GM12878 (cell line): ENCODE data around the gene MACROD2. TPM values are rescaled to one million over a fixed set of nuclear protein-coding genes. Genes with fewer than 3 reads are reported as not detected.

Experiments
- ATAC-seq: fragments of 200-7000 bp; cut with Tn5 transposase; 3 replicates; pipeline ENCODE4 v1.9.1; 2020; ENCODE audit warnings: mild to moderate bottlenecking, moderate library complexity
- BruUV-seq: library from RNA; stranded (reverse); fragments of 400-500 nt; replicated peaks from 2 replicates; lab custom pipeline; 2021; lab: Mats Ljungman, UMichigan
- CTCF ChIA-PET: fragments of 300-600 bp; sonication (Branson Sonifier 250); formaldehyde crosslinking; extraction: SDS; loops from one replicate; lab custom pipeline; 2021; ENCODE audit warnings: inconsistent platforms; lab: Yijun Ruan, JAX
- POLR2A ChIA-PET: fragments of 350-600 bp; formaldehyde crosslinking; extraction: SDS; loops from one replicate; lab custom pipeline; 2021; ENCODE audit warnings: inconsistent platforms; lab: Charles Lee
- RAD21 ChIA-PET: fragments of 300-600 bp; sonication (Branson Sonifier 250); formaldehyde crosslinking; loops from one replicate; lab custom pipeline; 2023; ENCODE audit warnings: antibody characterized with exemption; ENCODE audit not compliant: unreplicated experiment; lab: Charles Lee
- SMC1A ChIA-PET: fragments of 300-600 bp; sonication (Branson Sonifier 250); formaldehyde crosslinking; loops from one replicate; lab custom pipeline; 2023; ENCODE audit not compliant: unreplicated experiment, uncharacterized antibody; lab: Charles Lee
- DNase-seq: peaks from one replicate; pipeline ENCODE4 v3.0.0-alpha.2; 2011; ENCODE audit warnings: low read depth, low spot score
- FAIRE-seq: peaks from 3 replicates; lab custom pipeline; 2011; peaks lifted over from hg19 to GRCh38; lab: Jason Lieb, UNC
- H2AFZ ChIP-seq: 2 replicates; pipeline ENCODE4 v1.6.0; 2011; ENCODE audit warnings: low read depth, low read length, control low read depth; ENCODE audit not compliant: control insufficient read depth
- H3K27ac ChIP-seq: 2 replicates; pipeline ENCODE4 v1.5.1; 2011; ENCODE audit warnings: control low read depth; ENCODE audit not compliant: control insufficient read depth, insufficient read depth
- H3K27me3 ChIP-seq, 2 experiments: replicated peaks in 1 of 2; 2 replicates each; pipeline versions ENCODE4 v1.6.0 to v1.6.1; 2011; ENCODE audit warnings: low read length in 1 of 2; ENCODE audit not compliant: control insufficient read depth in 2 of 2, insufficient read depth in 2 of 2
- H3K36me3 ChIP-seq, 2 experiments: 2 replicates each; pipeline ENCODE4 v1.5.1; 2011; ENCODE audit warnings: low read length in 1 of 2; ENCODE audit not compliant: control insufficient read depth in 2 of 2, insufficient read depth in 2 of 2
- H3K4me1 ChIP-seq: 2 replicates; pipeline ENCODE4 v1.6.1; 2011; ENCODE audit warnings: mild to moderate bottlenecking, low read length, moderate library complexity, mixed read lengths; ENCODE audit not compliant: control insufficient read depth, insufficient read depth
- H3K4me2 ChIP-seq: 2 replicates; pipeline ENCODE4 v1.6.0; 2011; ENCODE audit warnings: control low read depth; ENCODE audit not compliant: control insufficient read depth, insufficient read depth
- H3K4me3 ChIP-seq: fragments of 200-600 bp; sonication (generic); 2 replicates; pipeline ENCODE4 v1.5.1; 2016
- H3K79me2 ChIP-seq: 2 replicates; pipeline ENCODE4 v1.6.0; 2011; ENCODE audit warnings: low read length; ENCODE audit not compliant: control insufficient read depth, insufficient read depth
- H3K9ac ChIP-seq: 2 replicates; pipeline ENCODE4 v1.8.0; 2011; ENCODE audit warnings: low read length, control low read depth, mixed read lengths; ENCODE audit not compliant: control insufficient read depth, insufficient read depth
- H3K9me3 ChIP-seq: replicated peaks from 3 replicates; pipeline ENCODE4 v1.5.1; 2011; ENCODE audit warnings: mild to moderate bottlenecking, low read length; ENCODE audit not compliant: control insufficient read depth, insufficient read depth
- H4K20me1 ChIP-seq: 2 replicates; pipeline ENCODE4 v1.6.0; 2011; ENCODE audit not compliant: control insufficient read depth, insufficient read depth
- BCL11A ChIP-seq: IDR thresholded peaks from 2 replicates; pipeline ENCODE4 v1.6.1; 2011; ENCODE audit warnings: low read depth, low read length
- CTCF ChIP-seq, 3 experiments: IDR thresholded peaks in 2 of 3; conservative IDR thresholded peaks in 1 of 3; 2 replicates each; pipeline ENCODE4 v1.5.1; 2011; ENCODE audit warnings: low read depth in 3 of 3, low read length in 3 of 3, mild to moderate bottlenecking in 3 of 3, control low read depth in 2 of 3, moderate library complexity in 2 of 3, inconsistent platforms in 1 of 3, mixed read lengths in 1 of 3; ENCODE audit not compliant: control insufficient read depth in 2 of 3, insufficient read depth in 1 of 3; ENCODE audit errors: extremely low read depth in 1 of 3
- DPF2 ChIP-seq: fragments of 450-650 bp; IDR thresholded peaks from 2 replicates; pipeline ENCODE4 v1.6.1; 2017; ENCODE audit warnings: mild to moderate bottlenecking
- EP300 ChIP-seq, 2 experiments: fragments of 150-350 bp in 1 of 2; IDR thresholded peaks; 2 replicates each; pipeline ENCODE4 v1.6.1; 2011 to 2012; ENCODE audit warnings: low read depth in 2 of 2, low read length in 2 of 2, borderline replicate concordance in 1 of 2, improper control_type of control experiment in 1 of 2, inconsistent platforms in 1 of 2; ENCODE audit not compliant: control insufficient read depth in 1 of 2
- HDAC2 ChIP-seq: fragments of 200-600 bp; sonication (generic); IDR thresholded peaks from 2 replicates; pipeline ENCODE4 v1.6.1; 2017
- IKZF1 ChIP-seq: fragments of 450-650 bp; conservative IDR thresholded peaks from 2 replicates; pipeline ENCODE4 v1.6.1; 2017; ENCODE audit warnings: antibody characterized with exemption, mild to moderate bottlenecking
- MXI1 ChIP-seq: fragments of 150-350 bp; IDR thresholded peaks from 2 replicates; pipeline ENCODE4 v1.6.1; 2011; ENCODE audit warnings: low read depth, mild to moderate bottlenecking, inconsistent platforms, low read length, improper control_type of control experiment
- NFIC ChIP-seq: IDR thresholded peaks from 2 replicates; pipeline ENCODE4 v1.6.1; 2012; ENCODE audit warnings: low read depth, mild to moderate bottlenecking, inconsistent platforms, low read length, moderate library complexity
- NR2F1 ChIP-seq: fragments of 450-650 bp; conservative IDR thresholded peaks from 2 replicates; pipeline ENCODE4 v1.6.1; 2017; ENCODE audit warnings: mild to moderate bottlenecking
- SMAD1 ChIP-seq: fragments of 450-650 bp; IDR thresholded peaks from 2 replicates; pipeline ENCODE4 v1.6.1; 2018; ENCODE audit warnings: mild to moderate bottlenecking, low read depth; ENCODE audit not compliant: partially characterized antibody
- SUZ12 ChIP-seq: fragments of 200-600 bp; sonication (generic); IDR thresholded peaks from one replicate; pipeline ENCODE4 v1.6.1; 2018; ENCODE audit warnings: antibody characterized with exemption, mild to moderate bottlenecking; ENCODE audit not compliant: unreplicated experiment
- TCF3 ChIP-seq: IDR thresholded peaks from 2 replicates; pipeline ENCODE4 v1.6.1; 2012; ENCODE audit warnings: low read depth, mild to moderate bottlenecking, low read length, borderline replicate concordance; ENCODE audit not compliant: insufficient read depth
- ZNF384 ChIP-seq: IDR thresholded peaks from 2 replicates; pipeline ENCODE4 v1.6.1; 2012; ENCODE audit warnings: low read depth, mild to moderate bottlenecking, low read length, improper control_type of control experiment, borderline replicate concordance
- ZSCAN29 ChIP-seq: fragments of 450-650 bp; IDR thresholded peaks from 2 replicates; pipeline ENCODE4 v1.6.1; 2017; ENCODE audit warnings: mild to moderate bottlenecking, moderate library complexity
- WGBS: methylation state at CpG from one replicate; pipeline ENCODE4 v1.1.6; 2016; ENCODE audit warnings: low lambda C conversion rate; ENCODE audit not compliant: insufficient replicate concordance, insufficient coverage; ENCODE audit errors: missing lambda C conversion rate; 5-methylcytosine and 5-hydroxymethylcytosine counted together
- in situ Hi-C: fragments of 300-500 bp; cut with MboI; formaldehyde crosslinking; loops from 9 replicates; pipeline ENCODE4 v1.14.3; 2018; ENCODE audit warnings: mixed read lengths
- intact Hi-C: fragments of 100-400 bp; cut with micrococcal nuclease; formaldehyde crosslinking; loops from one replicate; pipeline ENCODE4 v1.14.2; 2022; ENCODE audit not compliant: unreplicated experiment
- polyA plus RNA-seq, 11 experiments: library from polyadenylated mRNA; depleted of rRNA in 4 of 11; unstranded in 6 of 11; stranded (reverse) in 5 of 11; fragments of >200 nt; fragmentation: Nextera tagmentation in 4 of 11; fragmentation: Illumina TruSeq in 1 of 11; extraction: Ambion mirVana in 4 of 11; extraction: Trizol in 1 of 11; gene quantifications; 1 replicate in 1 of 11; 2 replicates in 10 of 11; pipeline versions ENCODE4 v1.2.1 to v1.2.3, GENCODE V29; 2011 to 2016; ENCODE audit warnings: inconsistent platforms in 2 of 11, missing spikeins in 2 of 11, low read depth in 1 of 11
- total RNA-seq, 4 experiments: library from RNA; depleted of rRNA in 3 of 4; stranded (reverse); fragments of >200 nt in 3 of 4; fragmentation: Illumina TruSeq in 1 of 4; extraction: Trizol in 1 of 4; gene quantifications; 2 replicates each; pipeline versions ENCODE4 v1.2.1 to v1.2.3, GENCODE V29; 2013 to 2021
- TF ChIP-seq, protein P1 (sequence below): fragments of 150-350 bp; IDR thresholded peaks from 2 replicates; pipeline ENCODE4 v1.6.1; 2016; ENCODE audit warnings: low read depth, low read length

The MACROD2 gene
- total and polyA plus RNA-seq, 10 of the 15 experiments (the other 5 are each of a cell fraction or from before 2014, with no cell fraction given), result 1.1 to 21.5 (median 2.2) TPM

DNA sequence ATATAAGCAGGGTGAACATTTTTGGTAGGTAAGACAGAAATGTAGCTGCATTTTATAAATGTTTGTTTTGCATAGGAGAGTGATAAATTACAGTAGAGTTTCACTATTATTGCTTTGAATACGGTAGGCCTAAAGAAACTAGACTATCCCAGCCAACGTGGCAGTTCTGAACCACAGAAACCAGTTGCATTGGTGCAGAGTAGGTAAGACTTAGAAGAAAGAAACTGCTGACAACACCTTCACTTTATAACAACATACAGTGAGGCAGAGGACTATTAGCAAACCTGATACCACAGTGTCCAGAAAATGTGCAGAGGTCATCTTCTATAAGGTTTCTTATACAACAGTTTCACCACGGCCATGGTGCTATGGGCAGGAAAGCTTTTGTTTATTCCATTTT is 2011.8 kb downstream of the MACROD2 start (continued):
- no peak; the same call in 1 of the 2 replicates for TF ChIP-seq IKZF1
- TF ChIP-seq MXI1, result 0 out of 2 replicates have a peak, but pooled peaks have one; percentile 25
- TF ChIP-seq NR2F1, result peak; percentile 64; the same call in 1 of the 2 replicates
- TF ChIP-seq, protein P1, sequence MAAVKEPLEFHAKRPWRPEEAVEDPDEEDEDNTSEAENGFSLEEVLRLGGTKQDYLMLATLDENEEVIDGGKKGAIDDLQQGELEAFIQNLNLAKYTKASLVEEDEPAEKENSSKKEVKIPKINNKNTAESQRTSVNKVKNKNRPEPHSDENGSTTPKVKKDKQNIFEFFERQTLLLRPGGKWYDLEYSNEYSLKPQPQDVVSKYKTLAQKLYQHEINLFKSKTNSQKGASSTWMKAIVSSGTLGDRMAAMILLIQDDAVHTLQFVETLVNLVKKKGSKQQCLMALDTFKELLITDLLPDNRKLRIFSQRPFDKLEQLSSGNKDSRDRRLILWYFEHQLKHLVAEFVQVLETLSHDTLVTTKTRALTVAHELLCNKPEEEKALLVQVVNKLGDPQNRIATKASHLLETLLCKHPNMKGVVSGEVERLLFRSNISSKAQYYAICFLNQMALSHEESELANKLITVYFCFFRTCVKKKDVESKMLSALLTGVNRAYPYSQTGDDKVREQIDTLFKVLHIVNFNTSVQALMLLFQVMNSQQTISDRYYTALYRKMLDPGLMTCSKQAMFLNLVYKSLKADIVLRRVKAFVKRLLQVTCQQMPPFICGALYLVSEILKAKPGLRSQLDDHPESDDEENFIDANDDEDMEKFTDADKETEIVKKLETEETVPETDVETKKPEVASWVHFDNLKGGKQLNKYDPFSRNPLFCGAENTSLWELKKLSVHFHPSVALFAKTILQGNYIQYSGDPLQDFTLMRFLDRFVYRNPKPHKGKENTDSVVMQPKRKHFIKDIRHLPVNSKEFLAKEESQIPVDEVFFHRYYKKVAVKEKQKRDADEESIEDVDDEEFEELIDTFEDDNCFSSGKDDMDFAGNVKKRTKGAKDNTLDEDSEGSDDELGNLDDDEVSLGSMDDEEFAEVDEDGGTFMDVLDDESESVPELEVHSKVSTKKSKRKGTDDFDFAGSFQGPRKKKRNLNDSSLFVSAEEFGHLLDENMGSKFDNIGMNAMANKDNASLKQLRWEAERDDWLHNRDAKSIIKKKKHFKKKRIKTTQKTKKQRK, result no peak
- no peak for TF ChIP-seq NFIC
- 0 out of 2 replicates have a peak, but pooled peaks have one; percentile 22 for TF ChIP-seq BCL11A
- TF ChIP-seq EP300 (IDR thresholded peaks at IDR 0.05; ENCODE audit: borderline replicate concordance in 1 of 2, control insufficient read depth in 1 of 2, low read depth in 2 of 2, low read length in 2 of 2), result peak; percentile 20 to 39; a peak in 2 of 4 replicates
- no peak for TF ChIP-seq HDAC2
- no peak for TF ChIP-seq SMAD1
- TF ChIP-seq ZNF384, result no peak
- TF ChIP-seq, all 136 proteins: peak for 11

DNA sequence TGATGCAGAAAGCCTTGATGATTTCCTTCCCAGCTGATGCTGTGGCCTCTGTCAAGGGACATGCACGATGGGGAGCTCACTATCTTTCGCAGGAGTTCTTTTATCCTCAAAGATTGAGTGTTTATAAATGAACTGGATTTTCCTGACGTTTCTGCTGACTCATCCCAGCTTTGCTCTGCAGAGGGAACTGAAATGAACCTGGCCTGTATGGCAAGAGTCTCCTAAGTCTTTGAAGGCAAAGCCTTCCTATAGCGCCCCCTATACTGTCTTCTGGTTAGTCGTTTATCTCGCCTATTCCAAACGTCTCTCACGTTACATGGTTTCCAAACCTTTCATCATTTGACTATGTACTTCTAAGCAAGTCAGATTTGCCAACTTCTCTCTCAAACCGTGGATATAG is 2012.6 kb downstream of the MACROD2 start:
- in situ Hi-C loops (no loop called here), intact Hi-C loops (no loop called here)
- no peaks in the 10 kb centered on the region for H3K36me3 ChIP-seq
- no peak overlapping the region for H3K4me2 ChIP-seq
- no peak overlapping the region for H3K9ac ChIP-seq
- RAD21 ChIA-PET, result no interaction called here
- 69% methylated on average over 9 of the region's 9 CpGs for WGBS
- no peaks in the 10 kb centered on the region for H3K27me3 ChIP-seq
- H3K4me1 ChIP-seq, result peaks cover 14% of the 10 kb centered on the region; the same call in 1 of the 2 replicates
- POLR2A ChIA-PET, result no interaction called here
- H3K4me3 ChIP-seq, result no peak overlapping the region
- CTCF ChIA-PET, result interaction anchor here (1.3 kb wide), 1 partner anchor 62 kb away, joined by 3 read pairs; no protein-coding TSS in a partner anchor
- BruUV-seq, result no TSS peak
- no peak overlapping the region for H3K27ac ChIP-seq
- FAIRE-seq (no peak), ATAC-seq (no peak), DNase-seq (no peak)
- no peaks in the 10 kb centered on the region for H3K9me3 ChIP-seq
- SMC1A ChIA-PET, result interaction anchor here (1.2 to 1.5 kb wide), 3 partner anchors 16 to 468 kb away, joined by 3 to 4 read pairs (median 3); no protein-coding TSS in a partner anchor
- H3K79me2 ChIP-seq, result no peaks in the 10 kb centered on the region
- no peaks in the 10 kb centered on the region for H4K20me1 ChIP-seq
- TF ChIP-seq CTCF (IDR thresholded peaks at IDR 0.05 in 2 of 3, conservative IDR thresholded peaks at IDR 0.05 in 1 of 3; ENCODE audit: control insufficient read depth in 2 of 3, extremely low read depth in 1 of 3, insufficient read depth in 1 of 3, low read depth in 3 of 3, low read length in 3 of 3), result 0 out of 6 replicates have a peak, but pooled peaks of 1 of the 3 experiments have one; percentile 6
- TF ChIP-seq DPF2, result no peak
- no peak for TF ChIP-seq TCF3
- no peak for TF ChIP-seq SUZ12
- no peak for TF ChIP-seq ZSCAN29
- H2AFZ ChIP-seq, result no peak overlapping the region
